Panc1 (cell line): ENCODE results near the gene MSX1. TPM values are rescaled to one million over a fixed set of nuclear protein-coding genes. Genes with fewer than 3 reads are reported as not detected.

Source experiments
- ATAC-seq: fragments of 200-7000 bp; cut with Tn5 transposase; 2 replicates; pipeline ENCODE4 v1.9.1; 2020; ENCODE audit warnings: mild to moderate bottlenecking, moderate library complexity
- BruUV-seq: library from RNA; stranded (reverse); fragments of 400-500 nt; replicated peaks from 2 replicates; lab custom pipeline; 2021; lab: Mats Ljungman, UMichigan
- CTCF ChIA-PET: fragments of 300-600 bp; sonication (Branson Sonifier 250); formaldehyde crosslinking; loops from one replicate; lab custom pipeline; 2022; ENCODE audit warnings: antibody characterized with exemption; lab: Charles Lee
- POLR2A ChIA-PET: fragments of 300-600 bp; sonication (Branson Sonifier 250); formaldehyde crosslinking; loops from one replicate; lab custom pipeline; 2022; ENCODE audit warnings: antibody characterized with exemption; lab: Charles Lee
- DNase-seq: peaks from one replicate; pipeline ENCODE4 v3.0.0-alpha.2; 2010; ENCODE audit warnings: low read depth, low spot score
- H3K27ac ChIP-seq: 2 replicates; pipeline ENCODE4 v1.5.1; 2011; ENCODE audit warnings: mild to moderate bottlenecking, low read length, inconsistent platforms
- H3K27me3 ChIP-seq: fragments of 200-500 bp; sonication (Bioruptor generic); 2 replicates; pipeline ENCODE4 v1.6.0; 2014; ENCODE audit warnings: low read length, inconsistent platforms; ENCODE audit not compliant: control insufficient read depth, insufficient read depth
- H3K36me3 ChIP-seq: fragments of 200-500 bp; sonication (Bioruptor generic); 2 replicates; pipeline ENCODE4 v1.5.1; 2014; ENCODE audit warnings: inconsistent platforms, mild to moderate bottlenecking, low read length, moderate library complexity; ENCODE audit not compliant: control insufficient read depth, insufficient read depth
- H3K4me1 ChIP-seq: 2 replicates; pipeline ENCODE4 v1.5.1; 2011; ENCODE audit warnings: inconsistent platforms, mild to moderate bottlenecking, low read length, moderate library complexity; ENCODE audit not compliant: control insufficient read depth, insufficient read depth
- H3K4me3 ChIP-seq, 2 experiments: 2 replicates each; pipeline ENCODE4 v1.5.1; 2011 to 2012; ENCODE audit warnings: low read depth in 2 of 2, low read length in 2 of 2, mild to moderate bottlenecking in 2 of 2, inconsistent platforms in 1 of 2, moderate library complexity in 1 of 2
- H3K9me3 ChIP-seq: fragments of 200-500 bp; sonication (Bioruptor generic); 2 replicates; pipeline ENCODE4 v1.5.1; 2014; ENCODE audit warnings: low read depth, mild to moderate bottlenecking, inconsistent platforms, low read length, moderate library complexity; ENCODE audit not compliant: control insufficient read depth, insufficient read depth
- POLR2AphosphoS5 ChIP-seq: IDR thresholded peaks from 2 replicates; pipeline ENCODE4 v1.6.1; 2012; ENCODE audit warnings: mild to moderate bottlenecking, low read depth, low read length, moderate library complexity
- SIN3A ChIP-seq: IDR thresholded peaks from 2 replicates; pipeline ENCODE4 v1.6.1; 2012; ENCODE audit warnings: low read depth, mild to moderate bottlenecking, low read length, moderate library complexity, borderline replicate concordance; ENCODE audit not compliant: insufficient read depth
- TCF7L2 ChIP-seq: IDR thresholded peaks from 2 replicates; pipeline ENCODE4 v1.6.1; 2011; ENCODE audit warnings: mild to moderate bottlenecking, low read depth, low read length, inconsistent platforms
- in situ Hi-C: cut with HindIII; loops from 2 replicates; pipeline ENCODE4 v1.10.0; 2016; ENCODE audit warnings: low sequenced_read_pairs, low pct_unique_long_range_greater_than_20kb
- intact Hi-C: fragments of 100-400 bp; cut with micrococcal nuclease; formaldehyde crosslinking; loops from one replicate; pipeline ENCODE4 v1.10.0; 2022; ENCODE audit not compliant: unreplicated experiment
- total RNA-seq: library from RNA; stranded (reverse); gene quantifications from one replicate; pipeline ENCODE4 v1.2.1, GENCODE V29; 2021; ENCODE audit not compliant: unreplicated experiment
- TF ChIP-seq, protein P1 (sequence below), 2 experiments: IDR thresholded peaks; 2 replicates each; pipeline ENCODE4 v1.6.1; 2011 to 2012; ENCODE audit warnings: low read depth in 2 of 2, control low read depth in 1 of 2, low read length in 1 of 2, mild to moderate bottlenecking in 1 of 2, moderate library complexity in 1 of 2; ENCODE audit not compliant: insufficient read depth in 1 of 2
- TF ChIP-seq, protein P2 (sequence below): fragments of 450-650 bp; IDR thresholded peaks from 2 replicates; pipeline ENCODE4 v1.5.1; 2017; ENCODE audit warnings: mild to moderate bottlenecking

Gene MSX1
- total RNA-seq, 1 experiment from 2014 or later: 3.4 TPM

DNA sequence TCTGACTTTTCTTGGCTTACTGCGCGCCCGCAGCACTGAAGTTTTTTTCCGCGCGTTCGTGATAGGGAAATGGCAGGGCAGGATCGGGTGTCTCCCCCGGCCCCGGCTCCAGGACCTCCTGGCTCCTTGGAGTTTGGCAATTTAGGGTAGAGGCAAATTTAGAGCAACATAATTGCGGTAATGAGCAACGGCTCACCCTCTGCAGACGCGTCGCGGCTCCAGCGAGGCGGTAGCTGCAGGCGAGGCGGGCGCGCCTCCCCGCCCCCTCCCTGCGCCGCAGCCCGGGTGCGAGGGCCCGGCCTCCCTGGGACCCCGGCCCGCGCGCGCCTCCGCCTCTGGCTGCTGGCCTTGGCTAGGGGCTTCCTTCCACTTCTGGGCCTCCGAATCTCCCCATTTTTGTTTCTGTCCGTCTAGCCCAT lies 6.2 kb downstream of the MSX1 start:
- TF ChIP-seq POLR2AphosphoS5: no peak
- TF ChIP-seq, protein P1, sequence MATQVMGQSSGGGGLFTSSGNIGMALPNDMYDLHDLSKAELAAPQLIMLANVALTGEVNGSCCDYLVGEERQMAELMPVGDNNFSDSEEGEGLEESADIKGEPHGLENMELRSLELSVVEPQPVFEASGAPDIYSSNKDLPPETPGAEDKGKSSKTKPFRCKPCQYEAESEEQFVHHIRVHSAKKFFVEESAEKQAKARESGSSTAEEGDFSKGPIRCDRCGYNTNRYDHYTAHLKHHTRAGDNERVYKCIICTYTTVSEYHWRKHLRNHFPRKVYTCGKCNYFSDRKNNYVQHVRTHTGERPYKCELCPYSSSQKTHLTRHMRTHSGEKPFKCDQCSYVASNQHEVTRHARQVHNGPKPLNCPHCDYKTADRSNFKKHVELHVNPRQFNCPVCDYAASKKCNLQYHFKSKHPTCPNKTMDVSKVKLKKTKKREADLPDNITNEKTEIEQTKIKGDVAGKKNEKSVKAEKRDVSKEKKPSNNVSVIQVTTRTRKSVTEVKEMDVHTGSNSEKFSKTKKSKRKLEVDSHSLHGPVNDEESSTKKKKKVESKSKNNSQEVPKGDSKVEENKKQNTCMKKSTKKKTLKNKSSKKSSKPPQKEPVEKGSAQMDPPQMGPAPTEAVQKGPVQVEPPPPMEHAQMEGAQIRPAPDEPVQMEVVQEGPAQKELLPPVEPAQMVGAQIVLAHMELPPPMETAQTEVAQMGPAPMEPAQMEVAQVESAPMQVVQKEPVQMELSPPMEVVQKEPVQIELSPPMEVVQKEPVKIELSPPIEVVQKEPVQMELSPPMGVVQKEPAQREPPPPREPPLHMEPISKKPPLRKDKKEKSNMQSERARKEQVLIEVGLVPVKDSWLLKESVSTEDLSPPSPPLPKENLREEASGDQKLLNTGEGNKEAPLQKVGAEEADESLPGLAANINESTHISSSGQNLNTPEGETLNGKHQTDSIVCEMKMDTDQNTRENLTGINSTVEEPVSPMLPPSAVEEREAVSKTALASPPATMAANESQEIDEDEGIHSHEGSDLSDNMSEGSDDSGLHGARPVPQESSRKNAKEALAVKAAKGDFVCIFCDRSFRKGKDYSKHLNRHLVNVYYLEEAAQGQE (IDR thresholded peaks at IDR 0.05; ENCODE audit: insufficient read depth in 1 of 2, low read depth in 2 of 2, low read length in 1 of 2): no peak
- TF ChIP-seq, protein P2, sequence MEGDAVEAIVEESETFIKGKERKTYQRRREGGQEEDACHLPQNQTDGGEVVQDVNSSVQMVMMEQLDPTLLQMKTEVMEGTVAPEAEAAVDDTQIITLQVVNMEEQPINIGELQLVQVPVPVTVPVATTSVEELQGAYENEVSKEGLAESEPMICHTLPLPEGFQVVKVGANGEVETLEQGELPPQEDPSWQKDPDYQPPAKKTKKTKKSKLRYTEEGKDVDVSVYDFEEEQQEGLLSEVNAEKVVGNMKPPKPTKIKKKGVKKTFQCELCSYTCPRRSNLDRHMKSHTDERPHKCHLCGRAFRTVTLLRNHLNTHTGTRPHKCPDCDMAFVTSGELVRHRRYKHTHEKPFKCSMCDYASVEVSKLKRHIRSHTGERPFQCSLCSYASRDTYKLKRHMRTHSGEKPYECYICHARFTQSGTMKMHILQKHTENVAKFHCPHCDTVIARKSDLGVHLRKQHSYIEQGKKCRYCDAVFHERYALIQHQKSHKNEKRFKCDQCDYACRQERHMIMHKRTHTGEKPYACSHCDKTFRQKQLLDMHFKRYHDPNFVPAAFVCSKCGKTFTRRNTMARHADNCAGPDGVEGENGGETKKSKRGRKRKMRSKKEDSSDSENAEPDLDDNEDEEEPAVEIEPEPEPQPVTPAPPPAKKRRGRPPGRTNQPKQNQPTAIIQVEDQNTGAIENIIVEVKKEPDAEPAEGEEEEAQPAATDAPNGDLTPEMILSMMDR: no peak
- TF ChIP-seq SIN3A: no peak
- no peak for TF ChIP-seq TCF7L2
- in situ Hi-C loops (no loop called here), intact Hi-C loops (loop anchor here (10.0 kb wide), 1 partner anchor 381 kb away; no protein-coding TSS in a partner anchor)
- H3K9me3 ChIP-seq: no peaks in the 10 kb centered on the region
- H3K36me3 ChIP-seq: no peaks in the 10 kb centered on the region
- BruUV-seq: no TSS peak
- no peaks in the 10 kb centered on the region; the same call in 1 of the 2 replicates for H3K4me1 ChIP-seq
- peaks cover 2% of the 10 kb centered on the region; the same call in 1 of the 2 replicates for H3K27me3 ChIP-seq
- CTCF ChIA-PET: no interaction called here
- POLR2A ChIA-PET: no interaction called here
- DNase-seq (no peak), ATAC-seq (no peak)
- no peak overlapping the region for H3K27ac ChIP-seq
- no peak overlapping the region for H3K4me3 ChIP-seq

- Histone ChIP-seq H3K27ac (no peak overlapping the region), H3K4me3 (no peak overlapping the region), H3K27me3 (peaks cover 4% of the 10 kb centered on the region; the same call in 1 of the 2 replicates), H3K36me3 (no peaks in the 10 kb centered on the region), H3K4me1 (no peaks in the 10 kb centered on the region; the same call in 1 of the 2 replicates), H3K9me3 (no peaks in the 10 kb centered on the region)
- BruUV-seq: no TSS peak
- TF ChIP-seq POLR2AphosphoS5: no peak
- TF ChIP-seq TCF7L2: no peak
- TF ChIP-seq SIN3A: no peak
- TF ChIP-seq, protein P1 (IDR thresholded peaks at IDR 0.05; ENCODE audit: insufficient read depth in 1 of 2, low read depth in 2 of 2, low read length in 1 of 2): no peak
- TF ChIP-seq, protein P2: no peak
- in situ Hi-C loops (no loop called here), intact Hi-C loops (loop anchor here (10.0 kb wide), 1 partner anchor 381 kb away; no protein-coding TSS in a partner anchor)
- ATAC-seq (no peak), DNase-seq (no peak)
- POLR2A ChIA-PET: no interaction called here
- CTCF ChIA-PET: no interaction called here
These were observed 6.8 kb downstream of the MSX1 start for GRCh38 chr4:4866124-4866865.
